HG03039 (cell line): ENCODE data around the gene ADGRF5.
A peak's percentile ranks its signal among the peaks of the same experiment; 100 is the strongest.

Experiments used
- ATAC-seq: cut with Tn5 transposase; IDR thresholded peaks from one replicate; pipeline ENCODE4 v1.9.1; 2021; ENCODE audit warnings: mild to moderate bottlenecking, moderate library complexity; ENCODE audit not compliant: unreplicated experiment

The ADGRF5 gene, protein sequence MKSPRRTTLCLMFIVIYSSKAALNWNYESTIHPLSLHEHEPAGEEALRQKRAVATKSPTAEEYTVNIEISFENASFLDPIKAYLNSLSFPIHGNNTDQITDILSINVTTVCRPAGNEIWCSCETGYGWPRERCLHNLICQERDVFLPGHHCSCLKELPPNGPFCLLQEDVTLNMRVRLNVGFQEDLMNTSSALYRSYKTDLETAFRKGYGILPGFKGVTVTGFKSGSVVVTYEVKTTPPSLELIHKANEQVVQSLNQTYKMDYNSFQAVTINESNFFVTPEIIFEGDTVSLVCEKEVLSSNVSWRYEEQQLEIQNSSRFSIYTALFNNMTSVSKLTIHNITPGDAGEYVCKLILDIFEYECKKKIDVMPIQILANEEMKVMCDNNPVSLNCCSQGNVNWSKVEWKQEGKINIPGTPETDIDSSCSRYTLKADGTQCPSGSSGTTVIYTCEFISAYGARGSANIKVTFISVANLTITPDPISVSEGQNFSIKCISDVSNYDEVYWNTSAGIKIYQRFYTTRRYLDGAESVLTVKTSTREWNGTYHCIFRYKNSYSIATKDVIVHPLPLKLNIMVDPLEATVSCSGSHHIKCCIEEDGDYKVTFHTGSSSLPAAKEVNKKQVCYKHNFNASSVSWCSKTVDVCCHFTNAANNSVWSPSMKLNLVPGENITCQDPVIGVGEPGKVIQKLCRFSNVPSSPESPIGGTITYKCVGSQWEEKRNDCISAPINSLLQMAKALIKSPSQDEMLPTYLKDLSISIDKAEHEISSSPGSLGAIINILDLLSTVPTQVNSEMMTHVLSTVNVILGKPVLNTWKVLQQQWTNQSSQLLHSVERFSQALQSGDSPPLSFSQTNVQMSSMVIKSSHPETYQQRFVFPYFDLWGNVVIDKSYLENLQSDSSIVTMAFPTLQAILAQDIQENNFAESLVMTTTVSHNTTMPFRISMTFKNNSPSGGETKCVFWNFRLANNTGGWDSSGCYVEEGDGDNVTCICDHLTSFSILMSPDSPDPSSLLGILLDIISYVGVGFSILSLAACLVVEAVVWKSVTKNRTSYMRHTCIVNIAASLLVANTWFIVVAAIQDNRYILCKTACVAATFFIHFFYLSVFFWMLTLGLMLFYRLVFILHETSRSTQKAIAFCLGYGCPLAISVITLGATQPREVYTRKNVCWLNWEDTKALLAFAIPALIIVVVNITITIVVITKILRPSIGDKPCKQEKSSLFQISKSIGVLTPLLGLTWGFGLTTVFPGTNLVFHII (N-terminal part only)

DNA sequence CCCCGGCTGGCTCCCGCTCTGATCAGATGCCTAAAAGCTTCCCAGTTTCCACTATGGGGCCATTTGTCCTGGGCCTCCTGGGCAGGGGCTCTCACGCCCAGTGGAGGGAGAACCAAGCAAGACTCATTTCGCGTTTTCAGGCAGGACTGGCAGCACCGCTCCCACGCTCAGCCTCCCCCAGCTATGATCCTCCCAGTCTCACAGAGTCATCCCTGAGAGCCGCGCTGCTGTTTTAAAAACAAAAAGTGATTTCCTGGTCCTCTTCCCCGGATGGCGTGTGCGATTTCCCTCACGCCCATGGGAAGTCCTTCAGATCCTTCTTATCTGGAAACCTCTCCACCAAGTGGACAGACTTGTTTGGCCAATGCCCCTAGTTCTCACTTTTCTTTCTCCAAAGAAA is at the start of gene ADGRF5:
ADGRF5 (minus strand) TSS at position 208 of the 400 bp plus-strand sequence. CDS start 15,176 bp downstream, outside the sequence.
- ATAC-seq = no peak

DNA sequence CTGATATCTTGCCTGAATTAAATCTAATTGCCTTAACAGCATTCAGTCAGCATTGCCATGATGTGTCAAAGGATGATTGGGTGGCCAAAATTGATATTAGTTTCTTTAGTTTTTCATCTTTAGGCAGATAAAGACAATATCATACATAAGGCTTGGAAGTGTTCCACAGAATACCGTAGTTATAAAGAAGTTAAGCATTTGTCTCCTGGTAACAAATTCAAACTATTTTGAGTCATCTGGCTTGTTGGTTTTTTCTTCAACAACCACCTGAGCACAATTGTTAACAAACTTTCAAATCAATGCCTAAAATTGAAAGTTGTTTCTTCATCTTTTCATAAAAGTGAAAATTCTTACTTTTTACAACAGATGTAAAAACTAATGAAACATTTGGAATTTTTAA is 47.5 kb upstream of the ADGRF5 start:
- ATAC-seq = no peak

DNA sequence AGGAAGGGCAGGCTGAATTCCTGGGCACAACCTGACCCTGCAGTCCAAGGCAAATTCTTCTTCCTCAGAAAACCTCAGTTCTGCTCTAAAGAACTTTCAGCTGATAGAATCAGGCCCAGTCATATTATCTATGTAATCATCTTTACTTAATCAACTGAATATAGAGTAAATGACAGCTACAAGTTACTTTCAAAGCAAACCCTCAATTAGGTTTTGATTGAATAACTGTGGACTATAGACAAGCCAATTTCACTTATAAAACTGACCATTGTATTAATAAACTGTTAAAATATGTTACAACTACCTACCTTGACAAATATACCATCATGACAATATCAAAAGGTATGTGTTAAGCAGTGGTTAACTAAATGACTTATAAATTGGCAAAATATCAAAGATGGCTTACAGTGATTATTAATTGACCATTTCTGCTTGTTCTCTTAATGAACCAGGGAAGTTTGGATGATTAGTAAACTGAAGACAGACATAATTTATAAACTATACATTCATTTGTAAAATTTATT is 46.1 kb upstream of the ADGRF5 start:
- ATAC-seq = no peak

DNA sequence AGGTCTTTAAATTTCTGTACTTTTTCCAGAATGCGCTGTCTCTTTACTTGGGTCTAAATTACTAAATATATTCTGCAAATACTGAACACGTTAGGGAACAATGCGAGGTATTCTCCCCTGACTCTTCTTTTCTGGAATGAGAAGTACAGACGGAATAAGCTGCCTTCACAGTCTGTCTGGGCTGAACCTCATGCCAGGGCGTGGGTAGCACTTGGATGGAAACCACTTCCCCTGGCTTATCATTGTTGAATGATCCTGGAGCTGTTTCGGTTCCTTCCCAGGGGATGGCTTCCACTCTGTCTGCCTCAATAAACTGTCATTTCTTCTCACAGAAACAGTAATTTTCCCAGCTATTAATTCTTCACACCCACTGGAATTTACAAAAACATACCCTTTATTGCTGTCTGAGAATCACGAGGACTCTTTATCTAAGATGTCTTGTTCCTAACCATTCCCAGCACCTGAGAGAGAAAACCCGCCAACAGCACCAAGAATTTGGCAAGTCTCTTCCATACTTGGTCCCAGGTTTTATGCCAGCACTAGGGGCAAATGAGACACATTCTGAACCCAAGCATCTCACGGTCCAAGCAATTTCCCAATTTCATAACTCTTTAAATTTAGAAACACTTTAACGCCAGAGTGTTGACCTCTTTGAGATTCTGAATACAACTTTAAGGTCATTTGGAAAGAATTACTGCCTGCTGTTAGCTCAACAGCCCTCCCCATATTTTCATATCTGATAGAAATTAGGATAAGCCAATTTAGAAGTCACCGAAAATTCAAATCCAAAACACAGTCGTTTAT is 43.2 kb upstream of the ADGRF5 start:
- ATAC-seq = no peak

DNA sequence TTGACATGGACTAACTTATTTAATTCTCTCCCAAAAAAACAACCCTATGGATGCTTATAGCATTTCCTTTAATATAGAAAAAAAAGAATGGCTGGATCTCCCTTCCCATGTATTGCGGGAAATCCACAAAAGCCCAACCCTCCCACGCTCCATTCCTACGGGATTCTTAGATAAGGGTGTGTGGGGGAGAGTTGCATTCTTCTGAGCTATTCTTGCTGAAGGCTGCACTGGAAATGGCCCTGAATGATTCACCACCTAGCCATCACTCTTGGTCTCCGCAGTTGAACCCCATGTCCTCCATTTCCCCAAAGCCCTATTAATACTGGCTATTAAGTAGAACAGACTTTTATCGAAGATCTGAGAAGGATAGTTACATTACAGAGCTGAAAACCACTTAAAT is 41.9 kb upstream of the ADGRF5 start:
- no peak for ATAC-seq

DNA sequence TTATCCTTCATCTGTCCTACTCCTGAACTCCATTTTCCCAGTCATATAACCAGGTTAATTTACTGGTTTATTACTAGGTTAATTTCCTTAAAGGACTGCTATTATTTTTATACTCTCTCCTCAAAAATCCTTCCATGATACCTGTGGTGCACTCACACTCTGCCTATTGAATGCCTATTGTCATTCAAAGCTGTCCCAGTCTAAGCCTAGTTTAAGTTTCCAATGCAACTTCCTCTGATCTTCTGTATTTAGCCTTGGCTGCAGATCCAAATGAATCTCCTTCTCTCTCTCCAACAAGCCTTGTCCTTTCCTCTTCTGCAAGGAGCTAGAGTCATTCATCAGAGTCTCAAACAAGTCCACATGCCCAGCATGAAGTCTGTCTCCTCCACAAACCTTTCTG is 41.3 kb upstream of the ADGRF5 start:
- no peak for ATAC-seq

DNA sequence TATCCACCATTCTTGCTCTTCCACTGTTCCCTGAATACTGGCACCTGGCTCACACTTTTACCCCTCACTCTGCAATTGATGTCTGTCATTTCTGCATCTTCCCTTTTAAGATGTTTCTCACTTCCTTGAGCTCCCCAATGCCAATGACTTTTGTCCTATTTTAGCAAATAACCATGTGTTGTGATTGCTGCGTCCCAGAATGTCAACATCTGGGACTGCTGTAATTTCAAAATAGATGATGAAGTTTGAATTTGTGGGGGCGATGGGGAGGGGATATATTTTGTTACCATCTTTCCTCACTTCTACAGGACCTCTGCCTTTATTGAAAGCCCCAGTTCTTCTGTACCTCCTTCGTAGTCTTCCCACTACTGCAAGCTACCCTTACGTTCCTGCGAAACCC is 40.0 kb upstream of the ADGRF5 start:
- no peak for ATAC-seq

DNA sequence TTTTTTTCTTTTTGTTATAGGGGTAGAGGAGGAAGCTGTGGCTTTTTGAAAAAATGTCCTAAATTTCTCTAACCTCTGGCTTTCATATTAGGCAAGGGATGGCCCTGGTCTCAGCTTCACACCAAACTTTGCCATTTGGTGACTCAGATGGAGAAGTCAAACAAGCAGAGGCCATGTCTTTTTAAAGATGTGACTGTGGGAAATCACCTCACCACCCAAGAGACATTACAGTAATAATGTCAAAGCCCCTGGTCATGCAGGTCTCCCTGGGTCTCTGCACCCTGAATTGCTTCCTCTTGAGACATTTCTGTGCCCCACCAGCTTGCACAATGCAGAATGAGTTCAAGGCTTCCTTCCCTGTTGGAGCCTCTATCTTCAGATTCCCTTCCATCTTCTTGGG is 39.5 kb upstream of the ADGRF5 start:
- ATAC-seq = peak; percentile 51

DNA sequence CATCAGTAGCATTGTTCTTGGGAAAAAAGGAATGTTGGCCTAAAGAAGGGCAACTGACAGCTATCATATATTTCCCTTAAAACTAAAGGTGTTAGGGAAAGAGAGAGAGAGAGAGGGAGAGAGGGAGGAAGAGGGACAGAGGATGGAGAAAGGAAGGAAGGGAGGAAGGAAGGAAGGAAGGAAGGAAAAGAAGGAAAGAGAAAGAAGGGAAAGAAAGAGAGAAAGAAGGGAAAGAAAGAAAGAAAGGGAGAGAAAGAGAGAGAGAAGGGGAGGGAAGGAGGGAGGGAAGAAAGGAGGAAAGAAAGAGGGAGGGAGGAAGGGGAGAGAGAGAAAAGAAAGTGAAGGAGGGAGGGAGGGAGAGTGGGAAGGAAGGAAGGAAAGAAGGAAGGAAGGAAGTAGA is 37.7 kb upstream of the ADGRF5 start:
- no peak for ATAC-seq

DNA sequence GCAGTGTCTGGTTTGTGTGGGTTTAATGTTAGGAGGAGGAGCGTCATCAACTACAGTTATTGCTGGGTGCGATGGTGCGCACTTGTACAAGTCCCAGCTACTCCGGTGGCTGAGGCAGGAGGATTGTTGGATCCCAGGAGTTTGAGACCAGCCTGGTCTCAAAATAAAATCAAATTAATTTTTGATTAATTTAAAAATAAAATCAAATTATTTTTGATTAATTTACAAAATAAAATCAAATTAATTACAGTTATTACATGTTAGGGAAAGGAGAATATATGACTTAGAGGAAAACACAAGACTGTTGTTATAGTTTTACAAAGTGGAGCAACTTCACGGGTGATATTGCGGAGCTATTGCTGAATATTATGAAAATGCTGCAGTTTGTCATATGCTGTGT is 34.7 kb upstream of the ADGRF5 start:
- ATAC-seq = no peak

DNA sequence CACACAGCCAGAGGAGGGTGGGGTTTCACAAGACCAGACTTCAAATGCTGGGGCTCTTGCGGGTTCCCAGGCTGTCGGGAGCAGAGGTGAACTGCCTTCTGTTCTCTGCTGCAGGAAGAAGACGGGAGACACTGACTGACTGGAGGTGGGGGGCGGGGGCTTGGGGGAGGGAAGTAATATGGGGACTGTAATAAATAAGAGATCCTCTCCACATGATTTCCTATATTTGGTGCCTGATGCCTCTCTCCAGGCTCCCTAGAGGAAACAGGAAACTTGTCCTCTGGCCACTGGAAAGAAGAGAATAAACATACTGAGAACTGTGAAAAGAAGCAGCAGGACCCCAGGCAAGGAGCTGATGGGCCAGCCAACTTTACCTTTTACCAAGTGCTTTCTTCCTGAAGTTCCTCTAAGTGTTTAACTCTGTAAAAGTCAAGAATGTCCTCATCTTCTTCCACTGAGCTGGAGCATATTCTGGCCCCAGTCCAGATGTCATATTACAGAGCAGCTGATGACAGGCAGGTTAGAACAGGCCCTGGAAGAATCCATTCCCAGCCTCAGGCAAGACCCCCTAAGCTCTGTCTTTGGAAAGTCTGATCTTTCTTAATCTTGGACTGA is 33.2 kb upstream of the ADGRF5 start:
- no peak for ATAC-seq

DNA sequence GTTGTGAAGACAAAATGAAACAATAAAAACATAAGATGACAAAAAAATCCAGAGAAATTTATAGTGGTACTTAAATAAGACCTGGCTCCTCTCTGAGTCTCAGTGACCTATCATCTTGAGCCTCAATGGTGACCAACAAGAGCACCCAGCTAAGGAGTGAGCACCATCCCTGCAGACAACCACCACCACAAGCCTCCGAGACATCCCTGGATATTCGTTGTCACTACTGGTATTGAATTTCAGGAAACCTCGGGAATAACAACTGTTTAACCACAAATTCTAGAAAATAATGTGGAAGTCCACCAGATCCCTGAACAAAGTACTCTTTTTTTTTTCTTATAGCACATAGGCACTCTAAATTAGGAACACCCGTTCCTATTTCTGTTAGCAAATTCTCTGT is 32.2 kb upstream of the ADGRF5 start:
- no peak for ATAC-seq

DNA sequence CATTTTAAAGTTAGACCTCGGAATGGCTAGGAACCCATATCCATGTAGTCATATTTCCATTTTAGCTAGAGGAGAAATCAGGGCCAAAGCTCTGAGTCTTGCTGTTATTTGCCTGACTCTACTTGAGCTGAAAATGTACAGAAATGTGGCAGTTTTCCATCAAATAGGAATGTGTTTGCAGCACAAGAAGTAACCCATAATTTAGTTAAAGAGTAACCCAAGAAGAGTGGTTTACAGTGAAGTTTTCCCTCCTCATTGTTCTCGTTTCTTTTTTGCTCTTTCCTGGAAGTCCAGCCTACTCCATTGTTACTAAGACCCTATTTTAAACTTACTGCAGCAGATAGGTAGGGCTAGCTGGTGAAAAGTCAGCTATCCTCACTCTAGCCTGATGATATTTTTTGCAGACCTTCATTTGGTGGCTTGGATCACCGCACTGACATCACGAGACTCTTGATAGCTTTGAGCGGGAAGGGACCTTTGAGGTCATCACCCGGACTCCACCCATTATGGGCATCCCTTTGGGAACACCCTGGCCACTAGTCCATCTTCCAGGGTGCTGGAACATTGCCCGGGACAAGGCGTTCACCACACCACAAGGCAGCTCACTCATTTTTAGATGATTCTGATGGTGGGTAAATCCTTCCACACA is 28.0 kb upstream of the ADGRF5 start:
- ATAC-seq = no peak

DNA sequence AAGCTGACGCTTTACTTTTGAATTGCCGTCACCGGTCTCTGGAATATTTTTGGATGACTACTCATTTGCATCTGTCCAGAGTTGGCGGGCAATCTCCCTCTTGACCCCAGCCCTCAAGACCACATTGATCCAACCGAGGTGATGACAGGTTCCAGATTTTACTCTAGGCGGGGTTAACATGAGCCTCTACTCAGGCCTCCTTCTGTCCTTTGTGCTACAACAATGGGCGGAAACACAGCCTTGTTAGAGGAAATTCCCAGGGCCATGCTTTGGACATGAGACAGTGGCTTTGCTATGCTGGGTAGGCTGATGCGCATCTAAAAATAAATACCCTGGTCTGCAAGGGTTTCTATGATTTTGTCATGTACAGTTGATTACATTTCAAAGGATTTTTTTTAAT is 27.0 kb upstream of the ADGRF5 start:
- ATAC-seq = no peak

DNA sequence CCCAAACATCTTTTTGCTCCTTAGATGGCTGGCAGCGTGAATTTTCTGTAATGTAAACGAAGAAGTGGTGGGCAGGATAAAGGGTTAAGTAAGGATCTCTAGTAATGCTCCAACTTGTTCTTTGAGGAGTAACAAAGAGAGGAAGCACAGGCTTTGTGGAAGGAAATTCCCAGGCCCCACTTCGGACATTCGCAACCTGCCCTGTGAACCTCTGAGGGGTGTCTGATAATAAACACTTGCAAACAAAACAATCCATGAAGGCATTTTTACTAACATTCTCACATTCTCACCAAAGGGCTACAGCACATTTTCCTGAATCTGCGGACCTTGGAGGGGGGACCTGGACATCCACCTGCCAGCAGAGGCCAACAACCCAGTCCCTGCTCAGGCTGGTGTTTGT is 25.8 kb upstream of the ADGRF5 start:
- no peak for ATAC-seq

DNA sequence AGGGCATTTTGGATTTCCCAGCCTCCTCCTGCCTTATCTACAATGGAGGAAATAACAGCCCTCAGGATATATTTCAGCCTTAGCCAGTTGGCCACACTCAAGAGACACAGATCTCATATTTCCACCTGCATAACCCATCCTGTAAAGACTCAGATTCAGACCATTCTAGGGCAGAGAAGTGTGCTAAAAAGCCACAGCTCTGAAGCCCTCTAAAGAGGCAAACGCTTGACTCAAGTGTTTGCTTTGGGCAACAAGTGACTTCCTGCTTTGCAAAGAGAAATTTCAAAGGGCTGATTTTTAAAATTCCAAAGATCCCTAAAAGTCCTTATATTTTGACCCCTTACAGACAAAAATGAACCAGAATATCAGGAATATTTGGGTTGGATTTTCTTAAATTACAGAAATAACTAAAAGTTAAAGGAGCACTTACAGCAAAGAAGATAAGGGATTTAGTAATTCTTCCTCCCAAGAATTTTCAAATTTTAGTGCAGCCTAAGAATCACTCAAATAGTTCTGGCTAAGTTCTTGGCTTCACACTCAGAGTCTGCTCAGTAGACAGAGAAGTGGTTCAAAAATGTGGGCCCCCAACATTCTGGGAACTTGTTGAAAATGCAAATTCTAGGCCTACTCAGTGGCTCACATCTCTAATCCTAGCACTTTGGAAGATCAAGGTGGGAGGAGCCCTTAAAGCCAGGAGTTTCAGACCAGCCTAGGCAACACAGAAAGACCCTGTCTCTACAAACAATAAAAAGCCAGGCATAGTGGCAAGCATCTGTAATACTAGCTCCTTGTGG is 18.9 kb upstream of the ADGRF5 start:
- no peak for ATAC-seq

DNA sequence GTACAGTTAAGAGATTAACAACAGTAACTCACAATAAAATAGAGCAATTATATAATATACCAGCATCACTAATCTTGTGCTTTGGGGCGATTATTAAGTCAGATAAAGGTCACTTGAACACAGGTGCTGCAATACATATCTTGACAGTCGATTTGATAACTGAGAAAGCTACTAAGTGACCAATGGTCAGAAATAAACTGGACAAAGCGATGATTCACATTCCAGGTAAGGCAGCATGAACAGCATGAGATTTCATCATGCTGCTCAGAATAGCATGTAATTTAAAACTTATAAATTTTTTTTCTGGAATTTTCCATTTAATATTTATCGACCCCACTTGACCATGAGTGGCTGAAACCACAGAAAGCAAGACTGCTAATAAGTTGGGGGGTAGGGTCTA is 15.9 kb upstream of the ADGRF5 start:
- ATAC-seq = no peak

DNA sequence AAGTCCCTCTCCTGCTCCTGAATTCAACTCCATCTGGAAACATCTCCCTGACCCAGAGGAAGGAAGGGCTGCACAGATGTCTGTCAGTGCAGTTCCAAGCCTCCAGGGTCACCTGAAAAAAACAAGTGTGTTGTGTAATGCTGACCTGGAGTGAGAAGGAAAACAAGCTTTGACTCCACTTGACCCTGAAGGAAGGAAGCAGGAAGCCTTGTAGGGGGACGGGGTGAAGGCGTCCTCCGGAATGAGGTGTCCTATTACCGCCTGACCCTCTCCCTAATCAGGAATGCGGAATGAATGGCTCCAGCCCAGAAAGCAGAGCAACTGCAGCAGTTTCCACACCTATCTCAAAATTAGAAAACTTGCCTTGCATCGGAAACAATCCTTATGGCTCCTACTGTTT is 13.9 kb upstream of the ADGRF5 start:
- ATAC-seq = no peak

DNA sequence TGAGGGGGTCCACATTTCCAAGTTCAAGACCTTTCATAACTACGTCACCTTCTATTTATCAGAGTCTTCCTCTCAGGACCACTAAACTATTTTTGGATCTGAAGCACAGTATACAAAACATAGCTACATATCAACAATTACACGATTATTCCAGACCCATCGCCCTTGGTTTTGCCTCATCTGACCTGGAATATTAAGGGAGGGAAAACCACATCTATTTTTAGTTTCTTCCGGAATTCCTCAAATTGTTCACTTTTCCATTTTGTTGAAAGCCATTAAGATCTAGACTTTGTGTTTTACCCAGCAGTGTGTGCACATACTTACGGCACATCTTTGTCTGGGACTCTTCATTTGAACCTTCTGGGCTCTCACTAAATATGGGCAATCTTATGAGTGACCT is 12.0 kb upstream of the ADGRF5 start:
- ATAC-seq = no peak
